ENCODE measurements around the gene HYAL4. TPM values are rescaled to one million over a fixed set of nuclear protein-coding genes. Genes with fewer than 3 reads are reported as not detected.
"Not testable (repeated sequence)": the region's sequence is repeated elsewhere in the genome, so short reads cannot be mapped to it uniquely, and the experiment has no call there.

HYAL4 gene
- total RNA-seq, 1 donor, result not detected

GRCh38 chr7:123864966-123865365, 20.0 kb downstream of the HYAL4 start:
- no peaks in the 10 kb centered on the region for H3K9me3 ChIP-seq (ENCODE audit: low read depth, low read length)
- no peaks in the 10 kb centered on the region for H3K27me3 ChIP-seq (ENCODE audit: insufficient read depth, low read length)
- no peak overlapping the region for H3K4me3 ChIP-seq (ENCODE audit: low read length)
- H3K4me1 ChIP-seq (ENCODE audit: insufficient read depth, low read length), result peaks cover 13% of the 10 kb centered on the region

DNA sequence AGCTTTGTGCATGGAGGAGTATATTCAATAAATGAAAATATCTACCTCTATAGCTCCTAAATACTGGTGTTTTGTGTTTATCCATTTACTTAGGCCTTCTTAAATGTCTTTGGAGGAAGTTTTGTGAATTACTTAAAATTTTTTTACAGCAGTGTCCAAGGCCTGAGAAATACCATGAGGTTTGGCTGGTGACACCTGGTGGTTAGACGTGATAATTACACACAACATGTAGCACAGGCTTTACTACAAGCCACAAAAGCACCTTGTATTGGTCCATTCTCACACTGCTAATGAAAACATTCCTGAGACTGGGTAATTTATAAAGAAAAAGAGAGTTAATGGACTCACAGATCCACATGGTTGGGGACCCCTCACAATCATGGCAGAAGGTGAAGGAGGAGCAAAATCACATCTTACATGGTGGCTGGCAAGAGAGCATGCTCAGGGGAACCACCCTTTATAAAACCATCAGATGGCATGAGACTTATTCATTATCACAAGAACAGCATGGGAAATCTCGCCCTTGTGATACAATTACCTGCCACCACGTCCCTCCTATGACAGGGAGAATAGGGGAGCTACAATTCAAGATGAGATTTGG, 20.6 kb downstream of the HYAL4 start:
- peaks cover 13% of the 10 kb centered on the region for H3K4me1 ChIP-seq (ENCODE audit: insufficient read depth, low read length)
- no peaks in the 10 kb centered on the region for H3K27me3 ChIP-seq (ENCODE audit: insufficient read depth, low read length)
- no peaks in the 10 kb centered on the region for H3K9me3 ChIP-seq (ENCODE audit: low read depth, low read length)
- H3K4me3 ChIP-seq (ENCODE audit: low read length), result no peak overlapping the region

- no peak overlapping the region for H3K4me3 ChIP-seq (ENCODE audit: low read length)
- H3K9me3 ChIP-seq (ENCODE audit: low read depth, low read length), result no peaks in the 10 kb centered on the region
- no peaks in the 10 kb centered on the region for H3K27me3 ChIP-seq (ENCODE audit: insufficient read depth, low read length)
- peaks cover 13% of the 10 kb centered on the region for H3K4me1 ChIP-seq (ENCODE audit: insufficient read depth, low read length)
Observed at GRCh38 chr7:123867225-123867624, 22.3 kb downstream of the HYAL4 start.

GRCh38 chr7:123871998-123872867, 27.3 kb downstream of the HYAL4 start:
- peaks cover 7% of the 10 kb centered on the region for H3K4me1 ChIP-seq (ENCODE audit: insufficient read depth, low read length)
- H3K9me3 ChIP-seq (ENCODE audit: low read depth, low read length), result no peaks in the 10 kb centered on the region
- H3K27me3 ChIP-seq (ENCODE audit: insufficient read depth, low read length), result no peaks in the 10 kb centered on the region
- H3K4me3 ChIP-seq (ENCODE audit: low read length), result no peak overlapping the region

DNA sequence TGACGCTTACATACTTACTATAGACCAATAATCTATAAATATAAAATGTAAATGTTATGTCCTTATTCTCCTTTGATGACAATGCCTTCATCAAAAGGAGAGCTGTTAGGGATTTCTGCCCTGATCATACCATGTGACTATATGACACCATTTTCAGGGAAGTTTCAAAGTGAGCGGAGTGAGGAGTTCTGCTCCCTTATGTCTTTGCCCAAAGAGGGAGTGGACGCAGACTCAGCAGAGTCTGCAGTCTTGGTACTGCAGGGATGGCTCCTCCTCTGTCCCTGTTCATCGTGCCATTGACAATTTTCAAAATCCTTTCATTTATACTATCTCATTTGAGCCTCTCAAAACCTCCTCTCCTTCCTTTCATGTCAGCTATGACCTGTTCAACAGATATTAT, 27.9 kb downstream of the HYAL4 start:
- H3K9me3 ChIP-seq (ENCODE audit: low read depth, low read length), result no peaks in the 10 kb centered on the region
- H3K4me1 ChIP-seq (ENCODE audit: insufficient read depth, low read length), result no peaks in the 10 kb centered on the region
- H3K4me3 ChIP-seq (ENCODE audit: low read length), result no peak overlapping the region
- no peaks in the 10 kb centered on the region for H3K27me3 ChIP-seq (ENCODE audit: insufficient read depth, low read length)

DNA sequence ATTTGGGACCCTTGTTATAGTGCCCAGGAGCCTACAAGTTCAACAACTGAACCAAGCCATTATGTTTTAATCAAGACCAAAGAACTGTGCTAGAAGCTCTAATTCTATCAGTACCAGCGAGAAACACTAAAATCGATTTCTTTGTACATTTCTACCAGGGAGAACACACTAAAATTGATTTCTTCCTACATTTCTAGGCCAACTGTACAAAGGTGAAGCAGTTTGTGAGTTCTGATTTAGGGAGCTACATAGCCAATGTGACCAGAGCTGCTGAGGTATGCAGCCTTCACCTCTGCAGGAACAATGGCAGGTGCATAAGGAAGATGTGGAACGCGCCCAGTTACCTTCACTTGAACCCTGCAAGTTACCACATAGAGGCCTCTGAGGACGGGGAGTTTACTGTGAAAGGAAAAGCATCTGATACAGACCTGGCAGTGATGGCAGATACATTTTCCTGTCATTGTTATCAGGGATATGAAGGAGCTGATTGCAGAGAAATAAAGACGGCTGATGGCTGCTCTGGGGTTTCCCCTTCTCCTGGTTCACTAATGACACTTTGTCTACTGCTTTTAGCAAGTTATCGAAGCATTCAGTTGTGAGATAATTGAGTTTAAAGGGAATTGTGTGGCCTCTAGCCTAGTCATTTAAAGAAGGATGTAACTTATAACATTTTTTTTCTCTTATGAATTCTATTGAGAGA, 31.7 kb downstream of the HYAL4 start:
- no peaks in the 10 kb centered on the region for H3K27me3 ChIP-seq (ENCODE audit: insufficient read depth, low read length)
- H3K4me1 ChIP-seq (ENCODE audit: insufficient read depth, low read length), result no peaks in the 10 kb centered on the region
- no peak overlapping the region for H3K4me3 ChIP-seq (ENCODE audit: low read length)
- no peaks in the 10 kb centered on the region for H3K9me3 ChIP-seq (ENCODE audit: low read depth, low read length)

- Histone ChIP-seq H3K9me3 (ENCODE audit: low read depth, low read length) (no peaks in the 10 kb centered on the region), H3K27me3 (ENCODE audit: insufficient read depth, low read length) (no peaks in the 10 kb centered on the region), H3K4me1 (ENCODE audit: insufficient read depth, low read length) (no peaks in the 10 kb centered on the region), H3K4me3 (ENCODE audit: low read length) (no peak overlapping the region)
Observed at GRCh38 chr7:123879628-123880027, 34.7 kb downstream of the HYAL4 start.

- no peak overlapping the region for H3K4me3 ChIP-seq (ENCODE audit: low read length)
- no peaks in the 10 kb centered on the region for H3K27me3 ChIP-seq (ENCODE audit: insufficient read depth, low read length)
Observed at GRCh38 chr7:123881300-123881699, 36.3 kb downstream of the HYAL4 start.

DNA sequence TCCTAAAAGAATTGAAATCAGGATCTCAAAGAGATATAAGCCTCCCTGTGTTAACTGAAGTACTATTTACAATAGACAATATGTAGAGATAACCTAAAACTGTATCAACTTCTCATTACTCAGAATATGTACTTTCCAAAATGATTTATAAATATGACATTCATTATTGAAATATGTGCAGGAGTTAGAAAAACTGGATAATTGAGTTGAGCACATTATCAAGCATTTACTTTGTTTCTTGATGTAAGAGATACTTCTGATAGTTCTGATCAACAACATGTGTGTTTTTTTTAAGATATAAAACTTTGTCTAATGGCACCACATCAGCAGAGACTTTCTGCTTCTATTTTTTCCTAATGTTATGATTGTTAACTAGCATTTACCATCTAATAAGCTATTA, 38.2 kb downstream of the HYAL4 start:
- H3K27me3 ChIP-seq (ENCODE audit: insufficient read depth, low read length), result no peaks in the 10 kb centered on the region
- no peak overlapping the region for H3K4me3 ChIP-seq (ENCODE audit: low read length)
- H3K9me3 ChIP-seq (ENCODE audit: low read depth, low read length), result no peaks in the 10 kb centered on the region
- no peaks in the 10 kb centered on the region for H3K4me1 ChIP-seq (ENCODE audit: insufficient read depth, low read length)

More at GRCh38 chr7:123881300-123881699, 36.3 kb downstream of the HYAL4 start:
- H3K9me3 ChIP-seq (ENCODE audit: low read depth, low read length), result no peaks in the 10 kb centered on the region
- no peaks in the 10 kb centered on the region for H3K4me1 ChIP-seq (ENCODE audit: insufficient read depth, low read length)

DNA sequence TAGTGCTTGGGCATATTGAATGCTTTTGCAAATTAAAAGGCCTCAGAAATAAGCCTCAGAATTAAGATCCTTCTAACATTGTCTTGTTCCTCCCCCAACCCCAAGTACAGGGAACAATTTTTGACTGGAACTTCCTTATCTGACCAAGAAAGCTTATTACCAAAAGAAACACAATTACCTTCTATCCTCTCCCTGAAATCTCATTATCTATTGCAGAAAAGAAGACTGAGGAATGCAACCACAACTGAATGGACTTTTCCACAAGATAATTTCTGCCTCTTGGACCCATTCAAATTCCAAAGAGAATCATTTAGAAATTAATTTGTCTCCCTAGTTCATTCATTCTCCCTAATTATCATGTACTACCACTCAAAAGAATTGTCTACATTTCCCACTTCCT, 43.2 kb downstream of the HYAL4 start:
- no peak overlapping the region for H3K4me3 ChIP-seq (ENCODE audit: low read length)
- no peaks in the 10 kb centered on the region for H3K27me3 ChIP-seq (ENCODE audit: insufficient read depth, low read length)
- H3K9me3 ChIP-seq (ENCODE audit: low read depth, low read length), result no peaks in the 10 kb centered on the region
- H3K4me1 ChIP-seq (ENCODE audit: insufficient read depth, low read length), result no peaks in the 10 kb centered on the region

GRCh38 chr7:123894753-123895152, 49.8 kb downstream of the HYAL4 start:
- not testable (repeated sequence) for H3K9me3 ChIP-seq (ENCODE audit: low read depth, low read length); H3K4me1 ChIP-seq (ENCODE audit: insufficient read depth, low read length); H3K27me3 ChIP-seq (ENCODE audit: insufficient read depth, low read length); H3K4me3 ChIP-seq (ENCODE audit: low read length)

GRCh38 chr7:123901101-123901500, 56.1 kb downstream of the HYAL4 start:
- H3K4me3 ChIP-seq (ENCODE audit: low read length), result no peak overlapping the region
- no peaks in the 10 kb centered on the region for H3K4me1 ChIP-seq (ENCODE audit: insufficient read depth, low read length)
- no peaks in the 10 kb centered on the region for H3K27me3 ChIP-seq (ENCODE audit: insufficient read depth, low read length)
- H3K9me3 ChIP-seq (ENCODE audit: low read depth, low read length), result no peaks in the 10 kb centered on the region

GRCh38 chr7:123905714-123906113, 60.7 kb downstream of the HYAL4 start:
- H3K27me3 ChIP-seq (ENCODE audit: insufficient read depth, low read length), result no peaks in the 10 kb centered on the region
- no peaks in the 10 kb centered on the region for H3K4me1 ChIP-seq (ENCODE audit: insufficient read depth, low read length)
- H3K9me3 ChIP-seq (ENCODE audit: low read depth, low read length), result no peaks in the 10 kb centered on the region
- no peak overlapping the region for H3K4me3 ChIP-seq (ENCODE audit: low read length)

DNA sequence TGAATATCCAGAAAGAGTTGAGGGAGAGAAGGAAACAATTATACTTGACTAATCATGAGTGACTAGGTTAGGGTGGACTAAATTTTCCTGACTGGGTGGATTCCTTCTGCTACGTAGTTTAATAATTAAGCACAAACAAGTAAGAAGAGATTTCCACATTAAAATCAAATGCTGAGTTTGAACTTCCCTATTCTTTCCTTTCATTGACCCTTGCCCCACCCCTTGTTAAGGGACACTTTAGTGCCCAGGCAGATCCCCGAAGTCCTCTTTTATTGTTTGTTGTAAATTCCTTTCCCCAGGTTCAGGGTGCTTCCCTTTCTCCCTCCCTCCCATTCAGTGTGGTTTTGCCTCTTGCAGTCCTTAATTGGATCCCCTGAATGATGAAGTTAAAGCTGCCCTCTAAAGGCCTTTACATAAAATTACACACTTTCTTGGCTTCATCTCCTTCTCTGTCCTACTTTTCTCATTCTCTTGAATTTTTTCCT, 71.3 kb downstream of the HYAL4 start:
- no peaks in the 10 kb centered on the region for H3K9me3 ChIP-seq (ENCODE audit: low read depth, low read length)
- H3K4me1 ChIP-seq (ENCODE audit: insufficient read depth, low read length), result no peaks in the 10 kb centered on the region
- H3K27me3 ChIP-seq (ENCODE audit: insufficient read depth, low read length), result no peaks in the 10 kb centered on the region

DNA sequence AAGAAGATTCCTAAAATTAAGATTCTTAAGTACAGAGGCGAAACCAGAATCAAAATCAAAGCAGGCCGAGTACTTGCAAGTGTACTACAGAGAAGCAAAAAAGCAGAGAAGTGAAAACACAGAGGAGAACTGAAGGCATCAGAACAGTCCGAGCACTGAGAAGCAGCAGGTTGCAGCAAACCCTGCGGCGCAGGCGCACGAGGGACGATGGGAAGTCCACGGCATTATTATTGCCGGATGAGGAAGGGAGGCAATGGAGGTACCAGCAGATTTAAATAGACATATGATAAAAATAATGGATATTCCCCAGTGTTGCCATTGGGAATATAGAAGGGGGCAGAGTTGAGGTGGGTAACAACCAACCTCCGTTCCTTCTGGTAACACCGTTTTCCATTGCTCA, 72.9 kb downstream of the HYAL4 start:
- Histone ChIP-seq H3K4me3 (ENCODE audit: low read length) (no peak overlapping the region), H3K9me3 (ENCODE audit: low read depth, low read length) (no peaks in the 10 kb centered on the region), H3K27me3 (ENCODE audit: insufficient read depth, low read length) (no peaks in the 10 kb centered on the region), H3K4me1 (ENCODE audit: insufficient read depth, low read length) (no peaks in the 10 kb centered on the region)

More for the DNA sequence above, 71.3 kb downstream of the HYAL4 start:
- no peak overlapping the region for H3K4me3 ChIP-seq (ENCODE audit: low read length)

All from mononuclear cell (primary cell).